Right lobe of liver (tissue), 6 donors: ENCODE measurements around the gene SMOC1. TPM values are rescaled to one million over a fixed set of nuclear protein-coding genes. Genes with fewer than 3 reads are reported as not detected.

Source experiments
- ATAC-seq, 4 donors: fragments of 200-7000 bp; cut with Tn5 transposase; one replicate each; pipeline ENCODE4 v1.9.1; 2020; ENCODE audit warnings: mild to moderate bottlenecking in 4 of 4, moderate library complexity in 4 of 4
- DNase-seq, 3 donors: peaks; one replicate each; pipeline ENCODE4 v3.0.0-alpha.2; 2020
- H3K27ac ChIP-seq, 3 donors: fragments of 200-600 bp; one replicate each; pipeline ENCODE4 v1.8.0; 2022
- H3K27me3 ChIP-seq, 2 donors: fragments of 200-600 bp; one replicate each; pipeline ENCODE4 v1.8.0; 2022
- H3K36me3 ChIP-seq, 4 donors: fragments of 200-600 bp; sonication (generic) in 1 of 4; one replicate each; pipeline versions ENCODE4 v1.5.1 to v1.8.0; 2017 to 2022; ENCODE audit warnings: control low read depth in 1 of 4
- H3K4me1 ChIP-seq, 4 donors: fragments of 200-600 bp; sonication (generic) in 1 of 4; one replicate each; pipeline versions ENCODE4 v1.5.1 to v1.8.0; 2017 to 2022; ENCODE audit warnings: control low read depth in 1 of 4
- H3K4me3 ChIP-seq, 3 donors: fragments of 200-600 bp; one replicate each; pipeline ENCODE4 v1.8.0; 2022
- H3K9me3 ChIP-seq, 4 donors: fragments of 200-600 bp; sonication (generic) in 1 of 4; one replicate each; pipeline versions ENCODE4 v1.5.1 to v1.8.0; 2017 to 2022; ENCODE audit warnings: control low read depth in 1 of 4
- CTCF ChIP-seq, 4 donors: fragments of 200-600 bp in 3 of 4; fragments of 450-650 bp in 1 of 4; IDR thresholded peaks; one replicate each; pipeline versions ENCODE4 v1.5.1 to v1.8.0; 2016 to 2022; ENCODE audit warnings: antibody characterized with exemption in 4 of 4, mild to moderate bottlenecking in 2 of 4
- POLR2A ChIP-seq: fragments of 450-650 bp; IDR thresholded peaks from one replicate; pipeline ENCODE4 v1.6.1; 2017; ENCODE audit warnings: antibody characterized with exemption, mild to moderate bottlenecking
- WGBS: methylation state at CpG from one replicate; pipeline ENCODE4 v1.1.6; 2018; ENCODE audit warnings: low coverage, low lambda C conversion rate; ENCODE audit not compliant: insufficient coverage; ENCODE audit errors: missing lambda C conversion rate; 5-methylcytosine and 5-hydroxymethylcytosine counted together
- intact Hi-C, 2 donors: fragments of 100-400 bp; cut with DNase I; formaldehyde crosslinking; loops; one replicate each; pipeline versions ENCODE4 v1.11.2 to v1.14.1; 2022
- total RNA-seq, 6 experiments: library from RNA; depleted of rRNA in 2 of 6; stranded (reverse); fragments of >200 nt in 2 of 6; fragmentation: NEBNext Ultra II Directional in 3 of 6; extraction: Animal tissue kit (Norgen Biotek cat#: 25700) in 3 of 6; gene quantifications; one replicate each; pipeline versions ENCODE4 v1.1.0 to v1.2.4, GENCODE V29; 2016 to 2023
- donor health status: DM: no; HTN: yes; CAD: no.
- donor health status: DM: no; HTN: no; CAD: no.
- donor health status: DM: no; HTN: no; CAD: no.
- donor health status: DM: no; HTN: yes; CAD: no.
- donor health status: DM: no; HTN: yes; CAD: no.

Gene SMOC1
- total RNA-seq, 6 experiments from 2014 or later: 22.3 to 88.5 (median 45.4) TPM

GRCh38 chr14:69852531-69853321 is 26.5 kb upstream of the SMOC1 start:
- Histone ChIP-seq H3K4me3 (no peak overlapping the region), H3K36me3 (no peaks in the 10 kb centered on the region), H3K9me3 (no peaks in the 10 kb centered on the region), H3K27me3 (no peaks in the 10 kb centered on the region), H3K4me1 (peaks cover 0 to 15% (median 0%) of the 10 kb centered on the region in 4 donors), H3K27ac (no peak overlapping the region)
- TF ChIP-seq POLR2A (no peak), CTCF (IDR thresholded peaks at IDR 0.05) (no peak)
- WGBS: 75% methylated on average over 7 of the region's 7 CpGs
- intact Hi-C loops: no loop called here
- no peak for DNase-seq
- no peak for ATAC-seq

- Histone ChIP-seq H3K4me3 (no peak overlapping the region), H3K9me3 (no peaks in the 10 kb centered on the region), H3K27ac (no peak overlapping the region), H3K27me3 (no peaks in the 10 kb centered on the region), H3K36me3 (no peaks in the 10 kb centered on the region), H3K4me1 (peaks cover 0 to 11% (median 0%) of the 10 kb centered on the region in 4 donors)
- intact Hi-C loops: no loop called here
- no CpG with 5 or more reads among the region's 7 CpGs for WGBS
- DNase-seq: no peak
- TF ChIP-seq CTCF (IDR thresholded peaks at IDR 0.05) (no peak), POLR2A (no peak)
- ATAC-seq: no peak
These were observed 25.4 kb upstream of the SMOC1 start for GRCh38 chr14:69853774-69854173.

- Histone ChIP-seq H3K9me3 (no peaks in the 10 kb centered on the region), H3K4me3 (no peak overlapping the region), H3K36me3 (no peaks in the 10 kb centered on the region), H3K27me3 (no peaks in the 10 kb centered on the region), H3K4me1 (peaks cover 0 to 7% (median 0%) of the 10 kb centered on the region in 4 donors), H3K27ac (no peak overlapping the region)
- TF ChIP-seq POLR2A: no peak
- no peak for TF ChIP-seq CTCF (IDR thresholded peaks at IDR 0.05)
- WGBS: 67% methylated on average over 2 of the region's 2 CpGs
- no peak for DNase-seq
- intact Hi-C loops: no loop called here
- no peak for ATAC-seq
These were observed 24.6 kb upstream of the SMOC1 start for GRCh38 chr14:69854598-69854997.

- ATAC-seq (no peak), DNase-seq (no peak)
- WGBS: 67% methylated on average over 5 of the region's 8 CpGs
- Histone ChIP-seq H3K4me3 (no peak overlapping the region), H3K9me3 (no peaks in the 10 kb centered on the region), H3K27ac (no peak overlapping the region), H3K4me1 (peaks cover 0 to 7% (median 0%) of the 10 kb centered on the region in 4 donors), H3K27me3 (no peaks in the 10 kb centered on the region), H3K36me3 (no peaks in the 10 kb centered on the region)
- intact Hi-C loops: no loop called here
- TF ChIP-seq CTCF (IDR thresholded peaks at IDR 0.05) (no peak), POLR2A (no peak)
These were observed 23.9 kb upstream of the SMOC1 start for GRCh38 chr14:69855180-69855832.
